ENCODE data around the gene UIMC1.

UIMC1 gene

GRCh38 chr5:176888016-176888864 is 118.3 kb downstream of the UIMC1 start:
- Histone ChIP-seq H3K9me3 (no peaks in the 10 kb centered on the region), H3K36me3 (replicated peaks) (no peaks in the 10 kb centered on the region), H3K27me3 (ENCODE audit: low read depth) (peaks cover 18% of the 10 kb centered on the region), H3K4me3 (no peak overlapping the region), H3K4me1 (no peaks in the 10 kb centered on the region)
- no peak for DNase-seq (ENCODE audit: low spot score in 2 of 2)
- in situ Hi-C loops (cut with MboI; ENCODE audit: low sequenced_read_pairs): no loop called here

- no peaks in the 10 kb centered on the region for H3K36me3 ChIP-seq (replicated peaks)
- H3K4me3 ChIP-seq: no peak overlapping the region
- no peaks in the 10 kb centered on the region for H3K4me1 ChIP-seq
- in situ Hi-C loops (cut with MboI; ENCODE audit: low sequenced_read_pairs): no loop called here
- no peaks in the 10 kb centered on the region for H3K9me3 ChIP-seq
- no peak for DNase-seq (ENCODE audit: low spot score in 2 of 2)
- H3K27me3 ChIP-seq (ENCODE audit: low read depth): peaks cover 18% of the 10 kb centered on the region
Measured at GRCh38 chr5:176887252-176887849, 119.2 kb downstream of the UIMC1 start.

- in situ Hi-C loops (cut with MboI; ENCODE audit: low sequenced_read_pairs): no loop called here
- H3K27me3 ChIP-seq (ENCODE audit: low read depth): peaks cover 12% of the 10 kb centered on the region
- no peaks in the 10 kb centered on the region for H3K9me3 ChIP-seq
- no peaks in the 10 kb centered on the region for H3K4me1 ChIP-seq
- no peak for DNase-seq (ENCODE audit: low spot score in 2 of 2)
- no peak overlapping the region for H3K4me3 ChIP-seq
- H3K36me3 ChIP-seq (replicated peaks): no peaks in the 10 kb centered on the region
Measured at GRCh38 chr5:176886336-176887251, 120.0 kb downstream of the UIMC1 start.

- Histone ChIP-seq H3K4me3 (no peak overlapping the region), H3K36me3 (replicated peaks) (no peaks in the 10 kb centered on the region), H3K9me3 (no peaks in the 10 kb centered on the region), H3K4me1 (no peaks in the 10 kb centered on the region), H3K27me3 (ENCODE audit: low read depth) (peaks cover 12% of the 10 kb centered on the region)
- in situ Hi-C loops (cut with MboI; ENCODE audit: low sequenced_read_pairs): no loop called here
- DNase-seq (ENCODE audit: low spot score in 2 of 2): no peak
Measured at GRCh38 chr5:176884571-176884890, 122.0 kb downstream of the UIMC1 start.

GRCh38 chr5:176883700-176884570 is 122.6 kb downstream of the UIMC1 start:
- in situ Hi-C loops (cut with MboI; ENCODE audit: low sequenced_read_pairs): no loop called here
- Histone ChIP-seq H3K4me3 (no peak overlapping the region), H3K9me3 (no peaks in the 10 kb centered on the region), H3K36me3 (replicated peaks) (no peaks in the 10 kb centered on the region), H3K4me1 (no peaks in the 10 kb centered on the region), H3K27me3 (ENCODE audit: low read depth) (peaks cover 14% of the 10 kb centered on the region)
- no peak for DNase-seq (ENCODE audit: low spot score in 2 of 2)

GRCh38 chr5:176882567-176882903 is 124.0 kb downstream of the UIMC1 start:
- no peak overlapping the region for H3K4me3 ChIP-seq
- no peaks in the 10 kb centered on the region for H3K36me3 ChIP-seq (replicated peaks)
- in situ Hi-C loops (cut with MboI; ENCODE audit: low sequenced_read_pairs): no loop called here
- no peak for DNase-seq (ENCODE audit: low spot score in 2 of 2)
- H3K9me3 ChIP-seq: no peaks in the 10 kb centered on the region
- peaks cover 23% of the 10 kb centered on the region for H3K27me3 ChIP-seq (ENCODE audit: low read depth)
- H3K4me1 ChIP-seq: no peaks in the 10 kb centered on the region

GRCh38 chr5:176881816-176882566 is 124.6 kb downstream of the UIMC1 start:
- Histone ChIP-seq H3K9me3 (no peaks in the 10 kb centered on the region), H3K36me3 (replicated peaks) (no peaks in the 10 kb centered on the region), H3K4me3 (no peak overlapping the region), H3K27me3 (ENCODE audit: low read depth) (peaks cover 28% of the 10 kb centered on the region), H3K4me1 (no peaks in the 10 kb centered on the region)
- no peak for DNase-seq (ENCODE audit: low spot score in 2 of 2)
- in situ Hi-C loops (cut with MboI; ENCODE audit: low sequenced_read_pairs): no loop called here

GRCh38 chr5:176881021-176881749 is 125.4 kb downstream of the UIMC1 start:
- DNase-seq (ENCODE audit: low spot score in 2 of 2): no peak
- Histone ChIP-seq H3K36me3 (replicated peaks) (no peaks in the 10 kb centered on the region), H3K27me3 (ENCODE audit: low read depth) (peaks cover 36% of the 10 kb centered on the region), H3K9me3 (no peaks in the 10 kb centered on the region), H3K4me3 (no peak overlapping the region), H3K4me1 (no peaks in the 10 kb centered on the region)
- in situ Hi-C loops (cut with MboI; ENCODE audit: low sequenced_read_pairs): no loop called here

- H3K9me3 ChIP-seq: no peaks in the 10 kb centered on the region
- H3K36me3 ChIP-seq (replicated peaks): no peaks in the 10 kb centered on the region
- no peak for DNase-seq (ENCODE audit: low spot score in 2 of 2)
- H3K4me3 ChIP-seq: no peak overlapping the region
- no peaks in the 10 kb centered on the region for H3K4me1 ChIP-seq
- peaks cover 43% of the 10 kb centered on the region for H3K27me3 ChIP-seq (ENCODE audit: low read depth)
- in situ Hi-C loops (cut with MboI; ENCODE audit: low sequenced_read_pairs): no loop called here
Measured at GRCh38 chr5:176880366-176881020, 126.1 kb downstream of the UIMC1 start.

- no peak overlapping the region for H3K4me3 ChIP-seq
- no peaks in the 10 kb centered on the region for H3K36me3 ChIP-seq (replicated peaks)
- no peaks in the 10 kb centered on the region for H3K9me3 ChIP-seq
- H3K27me3 ChIP-seq (ENCODE audit: low read depth): peaks cover 45% of the 10 kb centered on the region
- no peak for DNase-seq (ENCODE audit: low spot score in 2 of 2)
- no peaks in the 10 kb centered on the region for H3K4me1 ChIP-seq
- in situ Hi-C loops (cut with MboI; ENCODE audit: low sequenced_read_pairs): no loop called here
Measured at GRCh38 chr5:176879663-176880361, 126.8 kb downstream of the UIMC1 start.

- Histone ChIP-seq H3K27me3 (ENCODE audit: low read depth) (peaks cover 48% of the 10 kb centered on the region), H3K4me1 (no peaks in the 10 kb centered on the region), H3K9me3 (no peaks in the 10 kb centered on the region), H3K4me3 (no peak overlapping the region), H3K36me3 (replicated peaks) (no peaks in the 10 kb centered on the region)
- no peak for DNase-seq (ENCODE audit: low spot score in 2 of 2)
- in situ Hi-C loops (cut with MboI; ENCODE audit: low sequenced_read_pairs): no loop called here
Measured at GRCh38 chr5:176878906-176879662, 127.5 kb downstream of the UIMC1 start.
